HepG2 (cell line): ENCODE data around the gene FNDC3B. TPM values are rescaled to one million over a fixed set of nuclear protein-coding genes. Genes with fewer than 3 reads are reported as not detected.

Experiments used
- ATAC-seq: fragments of 200-7000 bp; cut with Tn5 transposase; 3 replicates; pipeline ENCODE4 v1.9.1; 2020; ENCODE audit warnings: mild to moderate bottlenecking, moderate library complexity
- BruUV-seq: library from RNA; stranded (reverse); fragments of 400-500 nt; replicated peaks from 2 replicates; lab custom pipeline; 2021; lab: Mats Ljungman, UMichigan
- CTCF ChIA-PET: fragments of 300-600 bp; formaldehyde crosslinking; extraction: SDS; loops from one replicate; lab custom pipeline; 2021; ENCODE audit warnings: low total read pairs, inconsistent platforms, low intra/inter-chr PET ratio; lab: Yijun Ruan, JAX
- POLR2A ChIA-PET: fragments of 350-600 bp; sonication (Branson Sonifier 250); formaldehyde crosslinking; loops from one replicate; lab custom pipeline; 2020; ENCODE audit warnings: antibody characterized with exemption, inconsistent platforms; lab: Yijun Ruan, JAX
- DNase-seq: peaks from one replicate; pipeline ENCODE4 v3.0.0-alpha.2; 2015; ENCODE audit warnings: low spot score
- FAIRE-seq: peaks from 3 replicates; lab custom pipeline; 2011; peaks lifted over from hg19 to GRCh38; lab: Jason Lieb, UNC
- H2AFZ ChIP-seq: one replicate; pipeline ENCODE4 v1.6.1; 2011; ENCODE audit warnings: low read length, inconsistent platforms
- H3K27ac ChIP-seq: fragments of 300-600 bp; 3 replicates; pipeline ENCODE4 v1.8.0; 2011; ENCODE audit warnings: mixed run types, mild to moderate bottlenecking, mixed read lengths, low read length, inconsistent platforms; ENCODE audit not compliant: insufficient read depth; ENCODE audit errors: extremely low read length
- H3K27me3 ChIP-seq, 2 experiments: fragments of 200-600 bp in 1 of 2; 2 replicates in 1 of 2; 3 replicates in 1 of 2; pipeline versions ENCODE4 v1.6.0 to v1.8.0; 2011; ENCODE audit warnings: low read length in 2 of 2, mild to moderate bottlenecking in 2 of 2, moderate library complexity in 2 of 2, inconsistent platforms in 1 of 2; ENCODE audit not compliant: insufficient read depth in 2 of 2, control insufficient read depth in 1 of 2
- H3K36me3 ChIP-seq, 2 experiments: fragments of 200-600 bp in 1 of 2; replicated peaks in 1 of 2; 2 replicates in 1 of 2; 3 replicates in 1 of 2; pipeline versions ENCODE4 v1.5.1 to v1.8.0; 2011; ENCODE audit warnings: low read length in 2 of 2, inconsistent platforms in 1 of 2; ENCODE audit not compliant: insufficient read depth in 2 of 2, control insufficient read depth in 1 of 2
- H3K4me1 ChIP-seq: 2 replicates; pipeline ENCODE4 v1.5.1; 2012; ENCODE audit warnings: low read length, inconsistent platforms; ENCODE audit not compliant: insufficient read depth
- H3K4me2 ChIP-seq: 2 replicates; pipeline ENCODE4 v1.6.0; 2011; ENCODE audit warnings: low read depth, low read length, inconsistent platforms
- H3K4me3 ChIP-seq, 3 experiments: fragments of 200-600 bp in 1 of 3; sonication (generic), shearing (Covaris generic) in 1 of 3; replicated peaks in 1 of 3; 2 replicates each; pipeline ENCODE4 v1.5.1; 2011 to 2016; ENCODE audit warnings: low read length in 3 of 3, inconsistent platforms in 2 of 3, low read depth in 2 of 3, mild to moderate bottlenecking in 2 of 3, control low read depth in 1 of 3, mixed read lengths in 1 of 3; ENCODE audit not compliant: insufficient read depth in 1 of 3
- H3K79me2 ChIP-seq: one replicate; pipeline ENCODE4 v1.6.1; 2011; ENCODE audit warnings: low read length, inconsistent platforms; ENCODE audit not compliant: insufficient read depth
- H3K9ac ChIP-seq: 2 replicates; pipeline ENCODE4 v1.6.0; 2011; ENCODE audit warnings: mild to moderate bottlenecking, low read depth, low read length, inconsistent platforms; ENCODE audit not compliant: insufficient read depth
- H3K9me3 ChIP-seq: 2 replicates; pipeline ENCODE4 v1.5.1; 2012; ENCODE audit warnings: mild to moderate bottlenecking, low read length
- H4K20me1 ChIP-seq: 2 replicates; pipeline ENCODE4 v1.6.0; 2011; ENCODE audit warnings: inconsistent platforms, mild to moderate bottlenecking, low read length, moderate library complexity; ENCODE audit not compliant: insufficient read depth
- AGO2 ChIP-seq: fragments of 200-400 bp; formaldehyde crosslinking; optimal IDR thresholded peaks from 2 replicates; pipeline ENCODE3; 2017; ENCODE audit warnings: mild to moderate bottlenecking, low read depth, low read length, moderate library complexity
- MIXL1 ChIP-seq: IDR thresholded peaks from 2 replicates; pipeline ENCODE4 v1.6.1; 2016
- POLR2G ChIP-seq: fragments of 200-400 bp; formaldehyde crosslinking; IDR thresholded peaks from 2 replicates; pipeline ENCODE4 v1.6.1; 2018; ENCODE audit warnings: mild to moderate bottlenecking, low read depth, low read length, moderate library complexity
- PREB ChIP-seq: sonication (generic); formaldehyde crosslinking; IDR thresholded peaks from 2 replicates; pipeline ENCODE4 v1.4.0; 2020; ENCODE audit warnings: missing genetic modification reagents
- RARA ChIP-seq: IDR thresholded peaks from 2 replicates; pipeline ENCODE4 v1.6.1; 2016; ENCODE audit warnings: missing genetic modification reagents, missing compliant biosample characterization
- RBM22 ChIP-seq: fragments of 200-400 bp; formaldehyde crosslinking; optimal IDR thresholded peaks from 2 replicates; pipeline ENCODE3; 2017; ENCODE audit warnings: mild to moderate bottlenecking, low read length, moderate library complexity
- SNRNP70 ChIP-seq: fragments of 200-400 bp; formaldehyde crosslinking; IDR thresholded peaks from 2 replicates; pipeline ENCODE4 v1.6.1; 2017; ENCODE audit warnings: mild to moderate bottlenecking, low read depth, low read length, moderate library complexity
- ZNF230 ChIP-seq: sonication (generic); formaldehyde crosslinking; IDR thresholded peaks from 2 replicates; pipeline ENCODE4 v1.4.0; 2020; ENCODE audit warnings: mild to moderate bottlenecking, missing genetic modification reagents
- ZNF691 ChIP-seq: sonication (generic); formaldehyde crosslinking; IDR thresholded peaks from 2 replicates; pipeline ENCODE4 v1.4.0; 2020; ENCODE audit warnings: missing genetic modification reagents, low read depth, mild to moderate bottlenecking, borderline replicate concordance
- WGBS: methylation state at CpG from one replicate; pipeline ENCODE4 v1.1.6; 2017; ENCODE audit warnings: low lambda C conversion rate; 5-methylcytosine and 5-hydroxymethylcytosine counted together
- in situ Hi-C: cut with HindIII; loops from 2 replicates; pipeline ENCODE4 v1.10.0; 2017; ENCODE audit warnings: low pct_unique_long_range_greater_than_20kb; ENCODE audit not compliant: extremely low pct_ligation_motif_present
- intact Hi-C: fragments of 100-400 bp; cut with micrococcal nuclease; formaldehyde crosslinking; loops from one replicate; pipeline ENCODE4 v1.10.0; 2022; ENCODE audit not compliant: unreplicated experiment
- polyA plus RNA-seq, 8 experiments: library from polyadenylated mRNA; depleted of rRNA in 3 of 8; stranded (reverse) in 7 of 8; unstranded in 1 of 8; fragments of >200 nt; fragmentation: Illumina TruSeq in 4 of 8; extraction: Trizol in 4 of 8; gene quantifications; 2 replicates each; pipeline versions ENCODE4 v1.2.1 to v1.2.3, GENCODE V29; 2011 to 2016; ENCODE audit warnings: low read depth in 4 of 8, missing spikeins in 1 of 8, mixed read lengths in 1 of 8; ENCODE audit not compliant: insufficient read depth in 1 of 8
- total RNA-seq, 5 experiments: library from RNA; depleted of rRNA; stranded (reverse); fragments of >200 nt; fragmentation: Illumina TruSeq; extraction: Trizol; gene quantifications; 2 replicates each; pipeline ENCODE4 v1.2.3, GENCODE V29; 2016; ENCODE audit warnings: low read depth in 1 of 5

FNDC3B gene
- total and polyA plus RNA-seq, 2 of the 13 experiments (the other 11 are each of a cell fraction or from before 2014, with no cell fraction given): 74.8 to 103 TPM

- DNase-seq: no peak
- ATAC-seq: no peak
- H3K9me3 ChIP-seq: no peaks in the 10 kb centered on the region
- no peak overlapping the region for H3K9ac ChIP-seq
- peaks cover 11 to 41% of the 10 kb centered on the region in 2 experiments for H3K36me3 ChIP-seq
- intact Hi-C loops (no loop called here), in situ Hi-C loops (no loop called here)
- H3K27ac ChIP-seq: peak overlapping the region; percentile 96
- ChIA-PET POLR2A (no interaction called here), CTCF (no interaction called here)
- BruUV-seq: no TSS peak
- no peak for FAIRE-seq
- no peak for TF ChIP-seq MIXL1 (CRISPR knock-in tag)
- peak; percentile 99 for TF ChIP-seq RBM22
- peak; percentile 52 for TF ChIP-seq POLR2G
- TF ChIP-seq AGO2: peak; percentile 28
- no peak overlapping the region for H3K4me3 ChIP-seq
- no peaks in the 10 kb centered on the region for H3K27me3 ChIP-seq
- H2AFZ ChIP-seq: no peak overlapping the region
- peaks cover 99% of the 10 kb centered on the region for H3K4me1 ChIP-seq
- H3K4me2 ChIP-seq: no peak overlapping the region
- WGBS: 97% methylated on average over 4 of the region's 4 CpGs
- peaks cover 74% of the 10 kb centered on the region for H4K20me1 ChIP-seq
- H3K79me2 ChIP-seq: peaks cover 97% of the 10 kb centered on the region
Observed at GRCh38 chr3:172132159-172132586, 92.8 kb downstream of the FNDC3B start.

GRCh38 chr3:172132721-172133311, 93.4 kb downstream of the FNDC3B start:
- BruUV-seq: no TSS peak
- Histone ChIP-seq H3K27me3 (no peaks in the 10 kb centered on the region), H3K4me1 (peaks cover 99% of the 10 kb centered on the region), H3K9ac (no peak overlapping the region), H2AFZ (no peak overlapping the region), H3K4me2 (no peak overlapping the region), H3K9me3 (no peaks in the 10 kb centered on the region), H3K36me3 (peaks cover 11 to 45% of the 10 kb centered on the region in 2 experiments), H3K27ac (peak overlapping the region; percentile 89), H4K20me1 (peaks cover 77% of the 10 kb centered on the region), H3K79me2 (peaks cover 98% of the 10 kb centered on the region), H3K4me3 (no peak overlapping the region)
- DNase-seq (no peak), FAIRE-seq (no peak), ATAC-seq (no peak)
- POLR2A ChIA-PET: no interaction called here
- intact Hi-C loops: no loop called here
- TF ChIP-seq ZNF230 (CRISPR knock-in tag): no peak
- TF ChIP-seq RARA: no peak
- no peak for TF ChIP-seq SNRNP70
- TF ChIP-seq ZNF691 (CRISPR knock-in tag): no peak
- TF ChIP-seq PREB (CRISPR knock-in tag): no peak
- in situ Hi-C loops: no loop called here
- WGBS: 97% methylated on average over 3 of the region's 3 CpGs
- CTCF ChIA-PET: no interaction called here
